Measurements from ENCODE around the gene ZC3HAV1.

Gene ZC3HAV1

DNA sequence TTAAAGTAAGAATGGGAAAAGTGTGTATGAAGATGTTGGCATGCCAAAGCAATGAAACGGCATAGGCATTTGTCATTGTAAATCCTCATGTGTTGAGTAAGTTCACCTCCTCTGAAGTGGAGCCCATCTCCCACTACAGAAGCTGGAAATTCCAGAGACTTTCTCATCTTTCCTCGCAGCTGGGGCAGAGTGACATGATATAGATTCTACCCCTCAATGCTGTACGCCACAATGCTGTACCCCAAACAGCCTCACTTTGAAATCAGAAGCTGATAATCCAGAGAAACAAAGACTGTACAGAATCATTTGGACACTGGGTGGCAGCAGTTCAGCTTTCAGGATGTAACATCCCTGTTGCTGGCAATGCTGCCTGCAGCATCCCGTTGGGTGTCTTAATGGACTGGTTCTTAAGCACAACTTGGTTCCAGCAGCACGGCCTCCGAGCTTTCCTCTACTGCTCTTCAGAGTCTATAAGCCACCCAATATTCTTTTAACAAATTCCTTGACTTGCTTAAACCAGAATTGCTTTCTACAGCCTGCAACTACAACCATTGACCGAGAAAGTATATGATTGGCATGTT is 92.5 kb downstream of the ZC3HAV1 start:
- H3K4me2 ChIP-seq (ENCODE audit: insufficient read depth, low read length): 0 out of 2 replicates have a peak overlapping the region, but pooled peaks have one; percentile 21
- no peak for TF ChIP-seq EZH2 (IDR thresholded peaks at IDR 0.05; ENCODE audit: borderline replicate concordance, low read depth, low read length, severe bottlenecking)
- TF ChIP-seq, protein P1, sequence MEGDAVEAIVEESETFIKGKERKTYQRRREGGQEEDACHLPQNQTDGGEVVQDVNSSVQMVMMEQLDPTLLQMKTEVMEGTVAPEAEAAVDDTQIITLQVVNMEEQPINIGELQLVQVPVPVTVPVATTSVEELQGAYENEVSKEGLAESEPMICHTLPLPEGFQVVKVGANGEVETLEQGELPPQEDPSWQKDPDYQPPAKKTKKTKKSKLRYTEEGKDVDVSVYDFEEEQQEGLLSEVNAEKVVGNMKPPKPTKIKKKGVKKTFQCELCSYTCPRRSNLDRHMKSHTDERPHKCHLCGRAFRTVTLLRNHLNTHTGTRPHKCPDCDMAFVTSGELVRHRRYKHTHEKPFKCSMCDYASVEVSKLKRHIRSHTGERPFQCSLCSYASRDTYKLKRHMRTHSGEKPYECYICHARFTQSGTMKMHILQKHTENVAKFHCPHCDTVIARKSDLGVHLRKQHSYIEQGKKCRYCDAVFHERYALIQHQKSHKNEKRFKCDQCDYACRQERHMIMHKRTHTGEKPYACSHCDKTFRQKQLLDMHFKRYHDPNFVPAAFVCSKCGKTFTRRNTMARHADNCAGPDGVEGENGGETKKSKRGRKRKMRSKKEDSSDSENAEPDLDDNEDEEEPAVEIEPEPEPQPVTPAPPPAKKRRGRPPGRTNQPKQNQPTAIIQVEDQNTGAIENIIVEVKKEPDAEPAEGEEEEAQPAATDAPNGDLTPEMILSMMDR (IDR thresholded peaks at IDR 0.05; ENCODE audit: borderline replicate concordance, extremely low read depth, low read length, poor library complexity, severe bottlenecking): peak; percentile 89
- peak; percentile 75 for DNase-seq
- H3K36me3 ChIP-seq (ENCODE audit: insufficient read depth, low read length): peaks cover 10% of the 10 kb centered on the region
- no peaks in the 10 kb centered on the region for H3K79me2 ChIP-seq (ENCODE audit: insufficient read depth, low read length)
- no peak overlapping the region for H3K27ac ChIP-seq (ENCODE audit: low read length)
- H3K9ac ChIP-seq (ENCODE audit: low read depth, low read length): no peak overlapping the region
- H3K4me3 ChIP-seq (ENCODE audit: low read depth in 1 of 2, low read length in 2 of 2): no peak overlapping the region
- no peaks in the 10 kb centered on the region for H3K9me3 ChIP-seq (ENCODE audit: insufficient read depth, low read length, severe bottlenecking)
- H3K4me1 ChIP-seq (ENCODE audit: insufficient read depth, low read length): peaks cover 3% of the 10 kb centered on the region
- H4K20me1 ChIP-seq (ENCODE audit: insufficient read depth, low read length): no peaks in the 10 kb centered on the region
- H3K27me3 ChIP-seq (ENCODE audit: insufficient read depth, low read length, poor library complexity): no peaks in the 10 kb centered on the region
- peak overlapping the region; percentile 59; the same call in 1 of the 2 replicates for H2AFZ ChIP-seq (ENCODE audit: low read depth, low read length)
- peak; percentile 98 for ATAC-seq (ENCODE audit: insufficient read depth, low read depth)

DNA sequence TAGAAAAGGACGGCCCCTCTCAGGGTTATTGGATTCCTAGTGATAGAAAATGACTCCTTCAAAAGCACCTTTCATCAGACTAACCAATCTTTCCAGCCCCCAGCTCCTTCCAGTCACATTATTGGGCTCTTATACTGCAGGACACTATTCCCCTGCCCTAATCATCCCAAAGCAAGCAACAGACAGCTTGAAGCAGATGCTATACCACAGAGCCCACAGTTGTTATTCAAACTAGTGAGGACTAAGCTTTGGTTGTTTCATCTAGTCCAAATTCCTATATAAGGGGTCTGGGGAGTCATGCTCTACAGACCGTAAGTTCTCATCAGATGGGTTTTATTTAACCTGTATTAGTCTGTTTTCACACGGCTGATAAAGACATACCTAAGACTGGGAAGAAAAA is 98.1 kb downstream of the ZC3HAV1 start:
- H3K4me3 ChIP-seq (ENCODE audit: low read depth in 1 of 2, low read length in 2 of 2): no peak overlapping the region
- TF ChIP-seq EZH2 (IDR thresholded peaks at IDR 0.05; ENCODE audit: borderline replicate concordance, low read depth, low read length, severe bottlenecking): no peak
- TF ChIP-seq, protein P1 (IDR thresholded peaks at IDR 0.05; ENCODE audit: borderline replicate concordance, extremely low read depth, low read length, poor library complexity, severe bottlenecking): no peak
- no peaks in the 10 kb centered on the region for H4K20me1 ChIP-seq (ENCODE audit: insufficient read depth, low read length)
- DNase-seq (no peak), ATAC-seq (ENCODE audit: insufficient read depth, low read depth) (no peak)
- H3K27me3 ChIP-seq (ENCODE audit: insufficient read depth, low read length, poor library complexity): no peaks in the 10 kb centered on the region
- H3K9ac ChIP-seq (ENCODE audit: low read depth, low read length): no peak overlapping the region
- H3K9me3 ChIP-seq (ENCODE audit: insufficient read depth, low read length, severe bottlenecking): peaks cover 4% of the 10 kb centered on the region
- H2AFZ ChIP-seq (ENCODE audit: low read depth, low read length): no peak overlapping the region
- no peak overlapping the region for H3K27ac ChIP-seq (ENCODE audit: low read length)
- H3K36me3 ChIP-seq (ENCODE audit: insufficient read depth, low read length): no peaks in the 10 kb centered on the region
- H3K4me1 ChIP-seq (ENCODE audit: insufficient read depth, low read length): no peaks in the 10 kb centered on the region
- H3K79me2 ChIP-seq (ENCODE audit: insufficient read depth, low read length): no peaks in the 10 kb centered on the region
- H3K4me2 ChIP-seq (ENCODE audit: insufficient read depth, low read length): no peak overlapping the region

DNA sequence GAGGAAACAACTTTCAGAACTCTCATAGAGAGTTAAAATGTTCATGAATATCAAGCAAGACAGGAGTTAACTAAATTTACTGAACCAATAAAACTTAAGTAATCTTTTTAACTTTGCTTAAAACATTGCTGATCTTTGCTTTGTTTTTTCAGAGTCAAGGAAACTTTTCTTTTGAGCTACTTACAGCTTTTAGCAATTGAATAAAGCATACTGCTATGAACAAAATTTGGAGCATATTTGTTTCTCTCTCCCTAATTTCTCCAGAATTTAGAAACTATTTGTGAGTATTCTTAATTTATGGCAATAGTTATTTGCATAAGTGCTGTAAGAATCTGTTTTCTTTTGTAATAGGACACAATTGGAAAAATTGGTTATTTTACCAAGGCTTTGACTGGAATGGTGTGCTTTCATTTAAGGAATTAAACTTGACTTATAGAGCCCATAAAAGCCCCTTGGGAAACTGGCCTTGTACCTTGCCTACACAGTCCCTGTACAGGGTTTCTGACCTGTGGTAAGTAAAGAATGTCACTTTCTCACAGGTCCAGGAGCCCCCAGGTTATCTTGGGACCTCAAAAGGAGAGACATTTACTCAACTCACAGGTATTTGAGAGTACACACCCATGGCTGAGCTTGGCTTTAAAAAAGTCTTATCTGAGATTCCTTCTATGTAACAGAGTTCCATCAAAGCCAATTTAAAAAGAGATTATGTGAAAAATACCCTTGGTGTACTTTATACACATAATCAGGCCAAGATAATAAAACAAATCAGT is 105.0 kb downstream of the ZC3HAV1 start:
- no peaks in the 10 kb centered on the region for H3K36me3 ChIP-seq (ENCODE audit: insufficient read depth, low read length)
- no peak overlapping the region for H3K9ac ChIP-seq (ENCODE audit: low read depth, low read length)
- peaks cover 17% of the 10 kb centered on the region for H3K9me3 ChIP-seq (ENCODE audit: insufficient read depth, low read length, severe bottlenecking)
- no peak overlapping the region for H3K4me2 ChIP-seq (ENCODE audit: insufficient read depth, low read length)
- no peaks in the 10 kb centered on the region for H3K27me3 ChIP-seq (ENCODE audit: insufficient read depth, low read length, poor library complexity)
- H3K4me1 ChIP-seq (ENCODE audit: insufficient read depth, low read length): no peaks in the 10 kb centered on the region
- H3K27ac ChIP-seq (ENCODE audit: low read length): no peak overlapping the region
- no peaks in the 10 kb centered on the region for H3K79me2 ChIP-seq (ENCODE audit: insufficient read depth, low read length)
- no peak for ATAC-seq (ENCODE audit: insufficient read depth, low read depth)
- no peak for TF ChIP-seq EZH2 (IDR thresholded peaks at IDR 0.05; ENCODE audit: borderline replicate concordance, low read depth, low read length, severe bottlenecking)
- TF ChIP-seq, protein P1 (IDR thresholded peaks at IDR 0.05; ENCODE audit: borderline replicate concordance, extremely low read depth, low read length, poor library complexity, severe bottlenecking): no peak
- H4K20me1 ChIP-seq (ENCODE audit: insufficient read depth, low read length): no peaks in the 10 kb centered on the region
- no peak for DNase-seq
- no peak overlapping the region for H3K4me3 ChIP-seq (ENCODE audit: low read depth in 1 of 2, low read length in 2 of 2)
- H2AFZ ChIP-seq (ENCODE audit: low read depth, low read length): no peak overlapping the region
